HG02885 (cell line): ENCODE results near the gene VWA7.

Experiments
- ATAC-seq: cut with Tn5 transposase; IDR thresholded peaks from one replicate; pipeline ENCODE4 v1.9.1; 2021; ENCODE audit warnings: mild to moderate bottlenecking; ENCODE audit not compliant: unreplicated experiment, poor library complexity

Gene VWA7

DNA sequence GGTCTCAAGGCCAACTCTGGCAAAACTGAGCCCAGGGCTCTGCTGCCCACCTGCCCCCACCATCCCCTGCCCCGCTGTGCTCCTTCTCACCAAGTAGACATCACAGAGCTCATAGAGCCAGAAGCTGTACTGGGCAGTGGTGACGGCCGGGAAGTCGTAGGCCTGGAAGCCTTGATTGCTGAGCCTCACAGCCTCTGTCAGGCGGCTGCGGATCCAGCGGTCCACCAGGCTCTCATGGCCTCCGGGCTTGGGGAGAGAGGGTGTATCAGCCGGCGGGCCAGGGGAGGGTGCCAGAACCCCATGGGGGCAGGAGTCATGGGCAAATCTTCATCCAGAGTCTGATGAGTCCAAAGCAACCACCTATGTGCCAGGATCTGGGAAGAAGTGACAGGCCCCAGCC is 2.8 kb upstream of the VWA7 start:
- no peak for ATAC-seq

DNA sequence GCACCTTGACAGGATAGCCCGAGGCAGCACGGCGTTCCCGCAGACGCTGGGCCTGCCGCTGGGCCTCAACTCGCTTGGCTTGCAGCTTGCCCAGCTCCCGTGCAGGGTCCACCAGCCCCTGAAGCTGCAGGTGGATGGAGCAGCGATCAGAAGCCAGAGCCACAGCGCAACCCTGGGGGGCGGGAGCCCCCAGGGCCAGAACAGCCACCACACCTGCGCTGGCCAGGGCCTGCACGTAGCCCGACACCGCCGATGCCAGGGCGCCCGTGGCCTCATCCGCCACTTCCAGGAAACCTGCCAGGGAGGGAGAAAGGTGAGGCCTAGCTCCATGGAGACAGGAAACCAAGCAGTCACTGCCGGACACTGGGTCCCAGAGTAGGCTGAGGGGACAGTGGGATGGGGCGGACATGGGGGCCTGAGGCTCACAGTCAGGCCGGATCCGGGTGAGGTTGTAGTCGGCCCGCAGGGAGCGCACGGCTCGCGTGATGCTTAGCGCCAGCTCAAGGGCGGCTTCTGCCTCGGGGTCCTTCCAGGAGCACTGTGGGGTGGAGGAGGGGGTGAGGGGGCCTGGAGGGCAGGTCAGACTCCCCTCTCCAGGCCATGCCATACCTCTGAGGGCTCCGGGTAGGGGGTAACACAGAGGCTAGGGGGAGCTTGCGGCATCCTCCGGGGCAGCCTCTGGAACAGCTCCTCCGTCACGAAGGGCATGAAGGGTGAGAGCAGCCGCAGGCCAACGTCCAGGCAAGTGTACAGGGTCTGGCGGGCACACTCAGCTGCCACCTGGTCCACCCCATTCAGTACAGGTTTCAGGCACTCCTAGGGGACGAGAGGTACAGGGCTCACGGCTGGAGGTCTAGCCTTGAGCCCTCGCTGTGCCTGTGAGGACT is 2.1 kb upstream of the VWA7 start:
- ATAC-seq = no peak

DNA sequence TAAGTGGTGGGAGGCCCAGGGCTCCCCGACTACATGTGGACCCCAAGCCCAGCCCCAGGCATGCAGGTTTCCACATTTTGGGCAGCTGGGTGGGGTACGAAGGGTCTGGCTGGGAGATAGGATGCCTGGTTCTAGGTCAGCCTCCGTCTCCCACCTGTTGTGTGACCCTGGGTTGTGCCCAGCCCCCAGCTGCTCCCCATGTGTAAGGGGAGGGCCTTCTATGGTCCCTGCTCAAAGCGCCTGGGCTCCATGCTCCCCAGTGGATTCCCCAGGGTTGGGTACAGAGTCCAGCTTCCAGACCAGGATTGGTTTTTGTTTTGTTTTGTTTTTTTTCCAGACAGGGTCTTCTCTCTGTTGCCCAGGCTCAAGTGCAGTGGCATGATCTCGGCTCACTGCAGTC is 1.1 kb upstream of the VWA7 start:
- no peak for ATAC-seq

- no peak for ATAC-seq
Measured at GRCh38 chr6:31777667-31778050, 531 bp upstream of the VWA7 start.

DNA sequence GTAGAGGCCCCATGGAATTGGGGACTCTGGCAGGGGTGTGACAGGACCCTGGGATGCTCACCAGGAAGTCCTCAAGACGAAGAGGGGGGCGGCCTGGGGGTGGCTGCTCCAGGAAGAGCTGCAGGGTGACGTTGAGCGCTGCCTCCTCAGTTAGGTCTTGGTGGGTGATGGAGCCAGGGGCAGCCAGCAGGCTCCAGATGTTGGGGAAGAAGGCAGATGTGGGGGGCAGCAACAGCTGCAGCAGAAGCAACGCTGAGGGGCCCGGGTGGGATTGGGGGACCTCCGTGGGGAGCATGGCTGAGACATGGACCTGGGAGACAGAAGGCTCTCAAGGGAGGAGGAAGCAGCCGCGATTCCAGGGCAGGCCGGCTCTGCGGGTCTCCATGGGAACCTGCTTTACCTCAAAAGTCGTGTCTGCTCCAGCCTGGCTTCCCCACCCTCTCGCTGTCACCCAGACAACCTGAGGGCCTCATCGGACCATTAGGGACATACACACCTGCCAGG is 591 bp downstream of the VWA7 start:
- ATAC-seq = no peak

DNA sequence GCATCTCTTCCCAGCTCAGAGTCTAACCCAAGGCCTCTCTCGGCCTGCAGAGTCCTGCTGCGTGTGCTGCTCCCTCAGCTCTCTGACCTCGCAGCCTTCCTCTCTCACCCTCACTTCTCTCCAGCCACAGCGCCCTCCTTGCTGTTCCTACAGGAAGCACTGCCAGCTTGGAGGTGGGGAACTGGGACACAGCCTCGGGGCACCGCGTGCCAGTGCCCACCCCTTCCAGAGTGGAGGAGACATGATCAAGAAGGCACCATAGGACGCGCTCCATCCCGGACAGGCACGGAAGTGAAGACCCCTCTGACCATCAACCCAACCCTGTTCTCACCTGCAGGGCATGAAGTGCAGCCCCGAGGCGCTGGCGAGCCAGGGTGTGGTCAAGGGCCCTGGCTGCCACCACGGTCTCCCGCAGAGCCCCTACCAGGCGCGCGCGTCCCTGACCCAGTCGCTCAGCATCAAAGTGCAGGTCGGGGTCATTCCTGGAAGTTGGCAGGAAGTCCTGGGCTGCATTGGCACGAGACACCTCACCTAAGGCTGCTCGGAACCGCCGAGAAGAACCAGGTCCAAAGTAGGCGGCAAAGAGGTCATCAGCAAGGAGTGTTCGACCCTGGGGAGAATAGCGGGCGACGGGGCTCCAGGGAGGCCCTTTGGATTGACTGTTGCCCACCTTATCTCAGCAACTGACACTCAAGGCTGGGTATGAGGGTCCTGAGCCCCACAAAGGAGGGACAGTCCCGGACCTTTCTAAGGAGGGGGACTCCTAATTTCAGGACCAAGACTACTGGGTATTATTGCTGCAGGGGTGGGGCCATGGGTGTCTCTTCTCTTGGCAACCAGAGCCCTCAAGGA is 1.3 kb downstream of the VWA7 start:
- no peak for ATAC-seq

GRCh38 chr6:31775184-31775583 is 1.9 kb downstream of the VWA7 start:
- ATAC-seq = no peak

DNA sequence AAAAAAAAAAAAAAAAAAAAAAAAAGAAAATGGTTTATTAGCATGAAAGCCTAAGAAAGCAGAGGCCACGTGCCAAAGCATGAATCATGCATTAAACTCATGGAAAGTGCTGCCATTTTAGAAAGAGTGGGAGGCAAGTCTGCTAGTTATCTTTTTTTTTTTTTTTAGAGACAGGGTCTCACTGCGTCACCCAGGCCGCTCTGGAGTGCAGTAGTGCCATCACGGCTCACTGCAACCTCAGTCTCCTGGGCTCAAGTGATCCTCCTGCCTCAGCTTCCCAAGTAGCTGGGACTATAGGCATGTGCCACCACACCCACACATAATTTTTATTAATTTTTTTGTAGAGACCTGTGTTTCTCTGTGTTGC is 5.2 kb downstream of the VWA7 start:
- ATAC-seq = no peak

DNA sequence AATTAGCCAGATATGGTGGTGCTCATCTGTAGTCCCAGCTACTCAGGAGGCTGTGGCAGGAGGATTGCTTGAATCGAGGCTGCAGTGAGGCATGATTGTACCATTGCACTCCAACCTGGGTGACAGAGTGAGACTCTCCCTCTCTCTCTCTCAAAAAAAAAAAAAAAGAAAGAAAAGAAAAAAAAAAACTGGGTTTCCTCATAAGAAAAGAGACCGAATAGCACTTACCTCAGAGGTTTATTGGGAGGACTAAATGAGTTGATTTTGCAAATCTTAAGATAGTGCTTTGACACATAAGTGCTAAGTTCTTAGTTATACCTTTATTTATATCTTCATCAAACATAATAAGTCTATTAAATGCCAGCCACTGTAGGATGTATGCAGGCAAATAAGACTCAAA is 6.3 kb downstream of the VWA7 start:
- ATAC-seq = no peak

DNA sequence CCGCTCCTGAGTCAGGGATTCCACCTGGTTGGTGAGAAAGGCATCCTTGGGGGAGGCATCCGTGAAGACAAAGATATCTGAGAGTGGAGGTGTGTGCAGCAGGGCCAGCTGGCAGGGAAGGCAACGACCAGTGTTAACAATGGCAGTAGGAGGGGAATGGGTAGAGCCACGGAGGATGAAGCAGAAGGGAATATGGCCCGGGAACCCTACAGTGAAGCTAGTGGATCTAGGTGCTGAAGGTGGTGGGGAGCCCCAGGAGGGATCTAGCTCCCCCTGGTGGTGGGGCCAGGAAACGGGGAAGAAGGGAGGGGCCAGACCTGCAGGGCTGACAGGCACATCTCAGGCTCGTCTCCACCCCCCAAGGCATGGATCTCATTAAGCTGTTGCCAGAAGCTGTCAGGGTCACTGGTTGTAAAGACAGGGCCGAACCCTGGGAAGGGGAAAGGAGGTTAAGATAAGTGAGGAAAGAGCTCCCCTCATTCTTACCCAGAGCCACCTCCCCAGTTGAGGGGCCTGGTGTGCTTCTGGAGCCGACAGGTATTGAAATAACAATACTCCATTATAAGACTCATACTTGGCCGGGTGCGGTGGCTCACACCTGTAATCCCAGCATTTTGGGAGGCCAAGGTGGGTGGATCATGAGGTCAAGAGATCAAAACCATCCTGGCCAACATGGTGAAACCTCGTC is 7.3 kb downstream of the VWA7 start:
- ATAC-seq = peak; percentile 42

DNA sequence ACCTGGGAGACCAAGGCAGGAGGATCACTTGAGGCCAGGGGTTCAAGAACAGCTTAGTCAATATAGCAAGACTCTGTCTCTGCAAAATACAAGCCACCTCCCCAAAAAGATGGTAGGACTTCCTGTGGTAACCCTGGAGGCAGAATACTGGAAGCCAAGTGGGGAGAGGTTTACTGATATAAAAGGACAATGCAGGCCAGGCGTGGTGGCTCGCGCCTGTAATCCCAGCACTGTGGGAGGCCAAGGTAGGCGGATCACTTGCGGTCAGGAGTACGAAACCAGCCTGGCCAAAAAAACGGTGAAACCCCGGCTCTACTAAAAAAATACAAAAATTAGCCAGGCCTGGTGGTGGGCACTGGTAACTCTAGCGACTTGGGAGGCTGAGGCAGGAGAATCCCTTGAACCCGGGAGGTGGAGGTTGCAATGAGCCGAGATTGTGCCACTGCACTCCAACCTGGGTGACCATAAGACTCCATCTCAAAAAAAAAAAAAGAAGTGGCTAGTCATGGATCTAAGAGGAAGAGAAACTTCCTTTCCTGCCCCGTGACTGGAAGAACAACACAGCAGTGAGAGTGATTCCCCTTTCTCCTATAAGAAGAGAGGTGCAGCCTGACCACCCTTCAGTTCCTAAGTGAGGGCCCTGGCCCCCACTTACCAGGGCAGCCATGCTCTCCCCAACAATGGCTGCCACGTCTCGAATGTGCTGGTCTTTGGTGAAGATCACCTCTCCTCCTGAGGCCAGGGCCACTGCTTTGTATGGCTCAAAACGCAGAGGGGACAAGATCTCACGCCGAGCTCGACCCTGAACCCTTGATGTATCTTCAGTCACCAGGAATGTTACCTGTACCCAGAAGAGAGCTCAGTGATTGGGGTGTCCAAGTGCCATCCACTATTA is 8.5 kb downstream of the VWA7 start:
- no peak for ATAC-seq

DNA sequence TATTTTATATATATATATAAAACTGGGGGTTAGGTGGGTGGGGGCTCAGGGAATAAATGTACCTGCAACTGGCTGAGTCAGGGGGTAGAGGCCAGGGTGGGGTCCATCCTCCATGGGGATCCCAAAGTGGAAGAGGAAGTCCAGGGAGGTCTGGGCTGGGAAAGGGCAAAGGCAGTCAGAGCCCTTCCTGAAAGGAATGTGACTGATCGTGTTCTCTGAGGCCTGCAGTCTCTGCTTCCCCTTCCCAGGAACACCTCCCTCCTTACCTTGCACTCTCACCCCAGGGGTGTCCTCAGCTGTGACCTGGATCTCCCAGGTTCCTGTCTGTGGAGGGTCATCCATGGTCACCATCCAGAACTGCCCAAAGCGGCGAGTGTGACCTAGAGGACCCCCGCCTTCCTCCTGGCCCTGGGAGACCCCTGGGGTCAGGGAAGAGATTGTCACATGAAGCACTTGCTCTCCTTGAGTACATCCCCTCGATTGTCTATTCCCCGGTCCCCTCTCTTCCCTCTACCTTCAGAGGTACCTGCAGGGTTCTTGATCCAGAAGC is 10.0 kb downstream of the VWA7 start:
- ATAC-seq = no peak

- ATAC-seq = no peak
Measured at GRCh38 chr6:31765910-31766794, 11.0 kb downstream of the VWA7 start.

DNA sequence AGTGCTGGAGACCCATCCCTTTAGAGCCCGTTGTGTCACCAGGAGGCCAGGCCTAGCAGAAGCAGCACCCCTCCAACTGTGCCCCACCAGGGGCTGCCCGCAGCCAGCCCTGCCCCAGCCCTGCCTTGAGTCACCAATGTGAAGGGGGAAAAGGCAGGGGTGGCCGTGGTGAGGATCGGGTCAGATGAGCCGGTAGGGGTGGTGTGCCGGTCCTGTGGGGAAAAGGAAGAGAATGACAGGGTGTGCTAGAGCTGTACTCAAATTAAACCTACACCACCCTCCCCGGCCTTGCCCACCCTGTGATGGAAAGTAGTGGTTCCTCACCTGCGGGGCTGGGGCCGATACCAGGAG is 11.6 kb downstream of the VWA7 start:
- no peak for ATAC-seq

- ATAC-seq = no peak
Measured at GRCh38 chr6:31764198-31764597, 12.9 kb downstream of the VWA7 start.

DNA sequence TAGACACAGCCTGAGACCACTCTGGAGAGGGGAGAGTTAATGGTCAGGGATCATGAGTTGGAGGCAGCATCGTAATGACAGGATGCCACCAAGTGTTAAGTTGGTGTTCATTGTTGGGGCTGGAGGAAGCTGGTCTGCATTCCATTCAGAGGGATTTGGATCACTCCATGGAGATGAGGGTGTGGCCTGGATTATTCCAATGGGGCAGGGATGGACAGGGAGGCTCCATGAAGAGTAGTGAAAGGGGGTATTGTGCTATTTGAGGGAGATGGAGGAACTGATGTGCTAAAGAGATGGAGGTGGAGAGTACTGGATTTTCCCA is 13.5 kb downstream of the VWA7 start:
- ATAC-seq = no peak

DNA sequence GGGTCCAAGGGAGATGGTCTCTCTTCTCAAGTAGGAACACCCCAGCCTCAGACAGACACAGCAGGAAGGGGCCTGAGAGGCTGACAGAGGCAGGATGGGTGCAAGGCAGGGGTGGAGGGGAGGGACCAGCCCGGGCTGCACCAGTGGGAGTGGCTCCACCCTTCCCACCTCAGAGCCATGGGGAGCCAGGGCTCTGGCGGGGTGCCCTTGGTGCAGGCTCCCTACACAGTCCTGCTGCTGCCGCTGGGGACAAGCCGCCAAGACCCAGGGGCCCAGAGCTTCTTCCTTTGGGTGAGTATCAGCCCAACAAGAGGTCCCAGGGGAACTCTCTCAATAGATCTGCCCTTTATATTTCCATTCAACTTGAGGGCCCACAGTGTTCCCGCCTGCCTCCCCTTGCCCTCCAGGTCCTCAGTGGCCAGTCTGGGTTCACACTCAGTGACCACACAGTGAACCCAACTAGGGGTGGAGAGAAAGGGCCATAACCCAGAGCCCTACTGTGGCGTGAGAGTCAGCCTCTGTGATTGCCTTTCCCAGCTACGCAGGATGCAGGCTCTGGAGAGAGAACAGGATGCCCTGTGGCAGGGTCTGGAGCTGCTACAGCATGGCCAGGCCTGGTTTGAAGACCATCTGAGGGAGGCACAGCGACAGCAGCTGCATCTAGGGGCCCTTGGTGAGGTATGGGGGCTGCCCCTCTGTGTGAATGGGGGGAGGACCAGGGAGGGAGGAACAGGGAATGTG is 14.1 kb downstream of the VWA7 start:
- ATAC-seq = no peak

GRCh38 chr6:31762356-31762755 is 14.8 kb downstream of the VWA7 start, which contains the start of gene SAPCD1:
Gene SAPCD1 (plus strand): TSS chr6:31762656. CDS start chr6:31763055, 399 bp downstream.
- ATAC-seq = no peak
